H1 (cell line): ENCODE data around the gene VPS18. TPM values are rescaled to one million over a fixed set of nuclear protein-coding genes. Genes with fewer than 3 reads are reported as not detected.

Source experiments
- GTF2F1 ChIP-seq: IDR thresholded peaks from 2 replicates; pipeline ENCODE4 v1.6.1; 2012; ENCODE audit warnings: low read depth, low read length, improper control_type of control experiment, borderline replicate concordance
- JUND ChIP-seq: IDR thresholded peaks from 2 replicates; pipeline ENCODE4 v1.6.1; 2011; ENCODE audit warnings: mild to moderate bottlenecking, improper control_type of control experiment, low read length
- TCF12 ChIP-seq: IDR thresholded peaks from 2 replicates; pipeline ENCODE4 v1.6.1; 2011; ENCODE audit warnings: low read depth, mild to moderate bottlenecking, low read length
- polyA plus RNA-seq, 7 experiments: library from polyadenylated mRNA; depleted of rRNA in 3 of 7; stranded (reverse) in 5 of 7; unstranded in 2 of 7; fragments of >200 nt in 5 of 7; fragments of 200-250 nt in 2 of 7; gene quantifications; 1 replicate in 5 of 7; 2 replicates in 1 of 7; 4 replicates in 1 of 7; pipeline versions ENCODE4 v1.2.1 to v1.2.3, GENCODE V29; 2011 to 2013; ENCODE audit warnings: missing spikeins in 2 of 7, mixed read lengths in 2 of 7
- total RNA-seq: library from RNA; stranded (reverse); fragmentation: NEBNext Ultra II Directional; extraction: Animal tissue kit (Norgen Biotek cat#: 25700); gene quantifications from 2 replicates; pipeline ENCODE4 v1.2.1, GENCODE V29; 2021
- TF ChIP-seq, protein P1 (sequence below): fragments of 300-600 bp; sonication (generic); IDR thresholded peaks from 2 replicates; pipeline ENCODE4 v1.7.1; 2012; ENCODE audit warnings: low read length, moderate library complexity, mild to moderate bottlenecking, inconsistent platforms; ENCODE audit not compliant: insufficient replicate concordance

The VPS18 gene
- total and polyA plus RNA-seq, 2 of the 8 experiments (the other 6 are each of a cell fraction or from before 2014, with no cell fraction given), result 28.9 to 32.7 TPM

DNA sequence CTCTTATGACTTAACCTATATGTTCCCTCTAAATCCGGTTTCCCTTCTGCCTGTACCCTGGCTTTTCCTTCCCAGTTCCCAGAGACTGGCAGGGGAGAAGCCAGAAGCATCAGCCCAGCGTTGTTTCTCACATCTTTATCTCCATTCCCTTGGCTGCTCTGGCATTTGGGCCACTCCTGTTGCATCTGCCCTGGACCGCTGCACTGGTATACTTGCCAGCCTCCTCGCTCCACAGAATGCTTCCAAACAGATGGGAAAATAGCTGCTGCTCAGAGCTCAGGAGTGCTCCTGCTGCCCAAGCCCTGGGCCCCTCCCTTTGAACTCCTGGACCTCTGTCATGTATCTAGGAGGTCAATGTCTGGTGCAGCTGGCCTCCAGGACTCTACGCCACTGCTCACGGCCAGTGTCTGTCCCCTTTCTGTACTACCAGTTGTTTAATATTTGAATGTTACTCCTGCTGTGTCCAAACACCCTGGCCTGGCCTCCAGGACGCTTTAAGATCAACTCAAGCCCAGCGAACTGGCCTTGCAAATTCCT lies 43.6 kb upstream of the VPS18 start (continued):
- TF ChIP-seq, protein P1, sequence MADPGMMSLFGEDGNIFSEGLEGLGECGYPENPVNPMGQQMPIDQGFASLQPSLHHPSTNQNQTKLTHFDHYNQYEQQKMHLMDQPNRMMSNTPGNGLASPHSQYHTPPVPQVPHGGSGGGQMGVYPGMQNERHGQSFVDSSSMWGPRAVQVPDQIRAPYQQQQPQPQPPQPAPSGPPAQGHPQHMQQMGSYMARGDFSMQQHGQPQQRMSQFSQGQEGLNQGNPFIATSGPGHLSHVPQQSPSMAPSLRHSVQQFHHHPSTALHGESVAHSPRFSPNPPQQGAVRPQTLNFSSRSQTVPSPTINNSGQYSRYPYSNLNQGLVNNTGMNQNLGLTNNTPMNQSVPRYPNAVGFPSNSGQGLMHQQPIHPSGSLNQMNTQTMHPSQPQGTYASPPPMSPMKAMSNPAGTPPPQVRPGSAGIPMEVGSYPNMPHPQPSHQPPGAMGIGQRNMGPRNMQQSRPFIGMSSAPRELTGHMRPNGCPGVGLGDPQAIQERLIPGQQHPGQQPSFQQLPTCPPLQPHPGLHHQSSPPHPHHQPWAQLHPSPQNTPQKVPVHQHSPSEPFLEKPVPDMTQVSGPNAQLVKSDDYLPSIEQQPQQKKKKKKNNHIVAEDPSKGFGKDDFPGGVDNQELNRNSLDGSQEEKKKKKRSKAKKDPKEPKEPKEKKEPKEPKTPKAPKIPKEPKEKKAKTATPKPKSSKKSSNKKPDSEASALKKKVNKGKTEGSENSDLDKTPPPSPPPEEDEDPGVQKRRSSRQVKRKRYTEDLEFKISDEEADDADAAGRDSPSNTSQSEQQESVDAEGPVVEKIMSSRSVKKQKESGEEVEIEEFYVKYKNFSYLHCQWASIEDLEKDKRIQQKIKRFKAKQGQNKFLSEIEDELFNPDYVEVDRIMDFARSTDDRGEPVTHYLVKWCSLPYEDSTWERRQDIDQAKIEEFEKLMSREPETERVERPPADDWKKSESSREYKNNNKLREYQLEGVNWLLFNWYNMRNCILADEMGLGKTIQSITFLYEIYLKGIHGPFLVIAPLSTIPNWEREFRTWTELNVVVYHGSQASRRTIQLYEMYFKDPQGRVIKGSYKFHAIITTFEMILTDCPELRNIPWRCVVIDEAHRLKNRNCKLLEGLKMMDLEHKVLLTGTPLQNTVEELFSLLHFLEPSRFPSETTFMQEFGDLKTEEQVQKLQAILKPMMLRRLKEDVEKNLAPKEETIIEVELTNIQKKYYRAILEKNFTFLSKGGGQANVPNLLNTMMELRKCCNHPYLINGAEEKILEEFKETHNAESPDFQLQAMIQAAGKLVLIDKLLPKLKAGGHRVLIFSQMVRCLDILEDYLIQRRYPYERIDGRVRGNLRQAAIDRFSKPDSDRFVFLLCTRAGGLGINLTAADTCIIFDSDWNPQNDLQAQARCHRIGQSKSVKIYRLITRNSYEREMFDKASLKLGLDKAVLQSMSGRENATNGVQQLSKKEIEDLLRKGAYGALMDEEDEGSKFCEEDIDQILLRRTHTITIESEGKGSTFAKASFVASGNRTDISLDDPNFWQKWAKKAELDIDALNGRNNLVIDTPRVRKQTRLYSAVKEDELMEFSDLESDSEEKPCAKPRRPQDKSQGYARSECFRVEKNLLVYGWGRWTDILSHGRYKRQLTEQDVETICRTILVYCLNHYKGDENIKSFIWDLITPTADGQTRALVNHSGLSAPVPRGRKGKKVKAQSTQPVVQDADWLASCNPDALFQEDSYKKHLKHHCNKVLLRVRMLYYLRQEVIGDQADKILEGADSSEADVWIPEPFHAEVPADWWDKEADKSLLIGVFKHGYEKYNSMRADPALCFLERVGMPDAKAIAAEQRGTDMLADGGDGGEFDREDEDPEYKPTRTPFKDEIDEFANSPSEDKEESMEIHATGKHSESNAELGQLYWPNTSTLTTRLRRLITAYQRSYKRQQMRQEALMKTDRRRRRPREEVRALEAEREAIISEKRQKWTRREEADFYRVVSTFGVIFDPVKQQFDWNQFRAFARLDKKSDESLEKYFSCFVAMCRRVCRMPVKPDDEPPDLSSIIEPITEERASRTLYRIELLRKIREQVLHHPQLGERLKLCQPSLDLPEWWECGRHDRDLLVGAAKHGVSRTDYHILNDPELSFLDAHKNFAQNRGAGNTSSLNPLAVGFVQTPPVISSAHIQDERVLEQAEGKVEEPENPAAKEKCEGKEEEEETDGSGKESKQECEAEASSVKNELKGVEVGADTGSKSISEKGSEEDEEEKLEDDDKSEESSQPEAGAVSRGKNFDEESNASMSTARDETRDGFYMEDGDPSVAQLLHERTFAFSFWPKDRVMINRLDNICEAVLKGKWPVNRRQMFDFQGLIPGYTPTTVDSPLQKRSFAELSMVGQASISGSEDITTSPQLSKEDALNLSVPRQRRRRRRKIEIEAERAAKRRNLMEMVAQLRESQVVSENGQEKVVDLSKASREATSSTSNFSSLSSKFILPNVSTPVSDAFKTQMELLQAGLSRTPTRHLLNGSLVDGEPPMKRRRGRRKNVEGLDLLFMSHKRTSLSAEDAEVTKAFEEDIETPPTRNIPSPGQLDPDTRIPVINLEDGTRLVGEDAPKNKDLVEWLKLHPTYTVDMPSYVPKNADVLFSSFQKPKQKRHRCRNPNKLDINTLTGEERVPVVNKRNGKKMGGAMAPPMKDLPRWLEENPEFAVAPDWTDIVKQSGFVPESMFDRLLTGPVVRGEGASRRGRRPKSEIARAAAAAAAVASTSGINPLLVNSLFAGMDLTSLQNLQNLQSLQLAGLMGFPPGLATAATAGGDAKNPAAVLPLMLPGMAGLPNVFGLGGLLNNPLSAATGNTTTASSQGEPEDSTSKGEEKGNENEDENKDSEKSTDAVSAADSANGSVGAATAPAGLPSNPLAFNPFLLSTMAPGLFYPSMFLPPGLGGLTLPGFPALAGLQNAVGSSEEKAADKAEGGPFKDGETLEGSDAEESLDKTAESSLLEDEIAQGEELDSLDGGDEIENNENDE, result no peak
- TF ChIP-seq JUND (no peak), GTF2F1 (no peak), TCF12 (no peak)
